CD14-positive monocyte (primary cell): ENCODE measurements around the gene ANTXR1. TPM values are rescaled to one million over a fixed set of nuclear protein-coding genes. Genes with fewer than 3 reads are reported as not detected.

Experiments used
- DNase-seq, 3 donors: peaks; one replicate each; pipeline ENCODE4 v3.0.0-alpha.2; 2011 to 2022
- H2AFZ ChIP-seq: 2 replicates; pipeline ENCODE4 v1.6.0; 2012; ENCODE audit warnings: mild to moderate bottlenecking, low read depth, low read length, inconsistent platforms; ENCODE audit not compliant: insufficient read depth, poor library complexity, severe bottlenecking
- H3K27ac ChIP-seq, 2 donors: 1 replicate in 1 of 2; 2 replicates in 1 of 2; pipeline ENCODE4 v1.5.1; 2012 to 2013; ENCODE audit warnings: low read length in 2 of 2, control low read depth in 1 of 2, inconsistent platforms in 1 of 2, low read depth in 1 of 2, mild to moderate bottlenecking in 1 of 2
- H3K27me3 ChIP-seq, 2 donors: one replicate each; pipeline versions ENCODE4 v1.6.0 to v1.6.1; 2011 to 2013; ENCODE audit warnings: low read length in 2 of 2; ENCODE audit not compliant: control insufficient read depth in 2 of 2, insufficient read depth in 2 of 2
- H3K36me3 ChIP-seq, 2 donors: replicated peaks in 1 of 2; 1 replicate in 1 of 2; 2 replicates in 1 of 2; pipeline versions ENCODE4 v1.5.1 to v1.6.1; 2012 to 2013; ENCODE audit warnings: low read length in 2 of 2, control low read depth in 1 of 2, inconsistent platforms in 1 of 2, mild to moderate bottlenecking in 1 of 2; ENCODE audit not compliant: insufficient read depth in 2 of 2, control insufficient read depth in 1 of 2
- H3K4me1 ChIP-seq, 2 donors: 1 replicate in 1 of 2; 2 replicates in 1 of 2; pipeline versions ENCODE4 v1.5.1 to v1.6.1; 2012 to 2013; ENCODE audit warnings: low read length in 2 of 2, control low read depth in 1 of 2, inconsistent platforms in 1 of 2, mild to moderate bottlenecking in 1 of 2, moderate library complexity in 1 of 2; ENCODE audit not compliant: insufficient read depth in 2 of 2, control insufficient read depth in 1 of 2
- H3K4me2 ChIP-seq: replicated peaks from 2 replicates; pipeline ENCODE3; 2012; ENCODE audit warnings: low read length, moderate library complexity, mild to moderate bottlenecking; ENCODE audit not compliant: poor library complexity, severe bottlenecking; ENCODE audit errors: extremely low read depth
- H3K4me3 ChIP-seq, 3 experiments: fragments of 200-600 bp in 1 of 3; sonication (generic) in 1 of 3; replicated peaks in 1 of 3; 1 replicate in 2 of 3; 2 replicates in 1 of 3; pipeline ENCODE4 v1.5.1; 2011 to 2013; ENCODE audit warnings: low read length in 3 of 3, mild to moderate bottlenecking in 3 of 3, control low read depth in 2 of 3, low read depth in 2 of 3, inconsistent platforms in 1 of 3, moderate library complexity in 1 of 3
- H3K79me2 ChIP-seq: 2 replicates; pipeline ENCODE4 v1.6.0; 2012; ENCODE audit warnings: mild to moderate bottlenecking, control low read depth, inconsistent platforms, low read length, moderate library complexity; ENCODE audit not compliant: insufficient read depth
- H3K9ac ChIP-seq: 2 replicates; pipeline ENCODE4 v1.6.0; 2017; ENCODE audit warnings: low read length, mild to moderate bottlenecking; ENCODE audit not compliant: insufficient read depth, poor library complexity, severe bottlenecking
- H3K9me3 ChIP-seq, 2 donors: replicated peaks in 1 of 2; 1 replicate in 1 of 2; 2 replicates in 1 of 2; pipeline versions ENCODE4 v1.5.1 to v1.6.1; 2012 to 2013; ENCODE audit warnings: low read length in 2 of 2, control low read depth in 1 of 2; ENCODE audit not compliant: control insufficient read depth in 1 of 2, insufficient read depth in 1 of 2
- H4K20me1 ChIP-seq: 2 replicates; pipeline ENCODE4 v1.6.0; 2012; ENCODE audit warnings: mild to moderate bottlenecking, low read length, control low read depth, moderate library complexity; ENCODE audit not compliant: insufficient read depth
- H3K27ac Mint-ChIP-seq, 7 donors: one replicate each; pipeline ENCODE4 v1.8.0; 2020; ENCODE audit warnings: mild to moderate bottlenecking in 7 of 7, mixed read lengths in 7 of 7, moderate library complexity in 6 of 7, inconsistent platforms in 2 of 7
- H3K27me3 Mint-ChIP-seq, 3 donors: one replicate each; pipeline ENCODE4 v1.8.0; 2021 to 2022; ENCODE audit warnings: low read depth in 3 of 3, mild to moderate bottlenecking in 3 of 3, mixed read lengths in 3 of 3, moderate library complexity in 3 of 3, inconsistent platforms in 1 of 3
- H3K36me3 Mint-ChIP-seq, 2 donors: one replicate each; pipeline ENCODE4 v1.8.0; 2020; ENCODE audit warnings: mixed read lengths in 2 of 2, inconsistent platforms in 1 of 2, mild to moderate bottlenecking in 1 of 2
- H3K4me1 Mint-ChIP-seq: one replicate; pipeline ENCODE4 v1.8.0; 2020; ENCODE audit warnings: mild to moderate bottlenecking, mixed read lengths
- H3K4me3 Mint-ChIP-seq, 2 donors: one replicate each; pipeline ENCODE4 v1.8.0; 2020; ENCODE audit warnings: mild to moderate bottlenecking in 2 of 2, mixed read lengths in 2 of 2, moderate library complexity in 1 of 2
- H3K9me3 Mint-ChIP-seq, 7 donors: one replicate each; pipeline ENCODE4 v1.8.0; 2020 to 2022; ENCODE audit warnings: mixed read lengths in 7 of 7, mild to moderate bottlenecking in 6 of 7, moderate library complexity in 6 of 7, inconsistent platforms in 2 of 7
- CTCF ChIP-seq: fragments of 200-600 bp; IDR thresholded peaks from one replicate; pipeline ENCODE4 v1.8.0; 2022; ENCODE audit warnings: antibody characterized with exemption, mild to moderate bottlenecking
- WGBS: methylation state at CpG from one replicate; pipeline ENCODE4 v1.1.5; 2013; ENCODE audit warnings: missing lambda C conversion rate; ENCODE audit not compliant: insufficient coverage; 5-methylcytosine and 5-hydroxymethylcytosine counted together
- intact Hi-C, 2 donors: fragments of 100-400 bp; cut with micrococcal nuclease; formaldehyde crosslinking; loops; one replicate each; pipeline versions ENCODE4 v1.15.0 to v1.15.1; 2023
- polyA plus RNA-seq, 3 donors: library from polyadenylated mRNA; depleted of rRNA in 1 of 3; unstranded in 2 of 3; stranded (reverse) in 1 of 3; fragments of 300-500 nt in 2 of 3; fragments of >200 nt in 1 of 3; fragmentation: Illumina TruSeq in 2 of 3; gene quantifications; 1 replicate in 2 of 3; 2 replicates in 1 of 3; pipeline ENCODE4 v1.2.3, GENCODE V29; 2012 to 2021

ANTXR1 gene
- polyA plus RNA-seq, 3 donors, result not detected

GRCh38 chr2:69138247-69138772 lies 125.3 kb downstream of the ANTXR1 start:
- H3K27ac Mint-ChIP-seq, result no peak overlapping the region
- H3K9me3 Mint-ChIP-seq, result peaks cover 0 to 2% (median 0%) of the 10 kb centered on the region in 7 donors
- H3K36me3 ChIP-seq, result no peaks in the 10 kb centered on the region
- H3K4me3 Mint-ChIP-seq, result no peak overlapping the region
- no peak overlapping the region for H3K4me2 ChIP-seq
- H3K36me3 Mint-ChIP-seq, result no peaks in the 10 kb centered on the region
- TF ChIP-seq CTCF, result no peak
- H3K4me3 ChIP-seq, result no peak overlapping the region
- peaks cover 0 to 4% (median under 1%) of the 10 kb centered on the region in 3 donors for H3K27me3 Mint-ChIP-seq
- H4K20me1 ChIP-seq, result no peaks in the 10 kb centered on the region
- WGBS, result no CpG with 5 or more reads among the region's 5 CpGs
- no peak overlapping the region for H3K9ac ChIP-seq
- no peaks in the 10 kb centered on the region for H3K9me3 ChIP-seq
- no peaks in the 10 kb centered on the region for H3K79me2 ChIP-seq
- DNase-seq, result no peak
- H3K4me1 ChIP-seq, result no peaks in the 10 kb centered on the region
- intact Hi-C loops, result no loop called here
- peaks cover 0 to 2% of the 10 kb centered on the region in 2 donors for H3K27me3 ChIP-seq
- peaks cover 5% of the 10 kb centered on the region for H3K4me1 Mint-ChIP-seq
- H2AFZ ChIP-seq, result no peak overlapping the region
- no peak overlapping the region for H3K27ac ChIP-seq

- Histone ChIP-seq H4K20me1 (no peaks in the 10 kb centered on the region), H3K9ac (no peak overlapping the region), H2AFZ (no peak overlapping the region), H3K4me1 (no peaks in the 10 kb centered on the region), H3K9me3 (no peaks in the 10 kb centered on the region), H3K36me3 (no peaks in the 10 kb centered on the region), H3K79me2 (no peaks in the 10 kb centered on the region), H3K4me3 (no peak overlapping the region), H3K27me3 (peaks cover 0 to 2% of the 10 kb centered on the region in 2 donors), H3K4me2 (no peak overlapping the region), H3K27ac (no peak overlapping the region)
- no peak overlapping the region for H3K4me3 Mint-ChIP-seq
- H3K36me3 Mint-ChIP-seq, result no peaks in the 10 kb centered on the region
- peaks cover 0 to 4% (median 0%) of the 10 kb centered on the region in 3 donors for H3K27me3 Mint-ChIP-seq
- peaks cover 0 to 2% (median 0%) of the 10 kb centered on the region in 7 donors for H3K9me3 Mint-ChIP-seq
- no peak for TF ChIP-seq CTCF
- H3K27ac Mint-ChIP-seq, result no peak overlapping the region
- WGBS, result 100% methylated on average over 1 of the region's 1 CpG
- DNase-seq, result no peak
- H3K4me1 Mint-ChIP-seq, result peaks cover 5% of the 10 kb centered on the region
- intact Hi-C loops, result no loop called here
Observed at GRCh38 chr2:69138793-69139459, 125.9 kb downstream of the ANTXR1 start.
